OCI-LY3 (cell line): ENCODE data around the gene DDX18.
"Not testable (repeated sequence)": the region's sequence is repeated elsewhere in the genome, so short reads cannot be mapped to it uniquely, and the experiment has no call there.

Source experiments
- H2AFZ ChIP-seq: fragments of 200-600, 300-600 bp; shearing (Covaris generic); 2 replicates; pipeline ENCODE4 v1.6.0; 2014; ENCODE audit warnings: antibody characterized with exemption, low read depth, low read length
- H3K27ac ChIP-seq: fragments of 200-600, 300-600 bp; sonication (generic); 2 replicates; pipeline ENCODE4 v1.5.1; 2014; ENCODE audit warnings: mild to moderate bottlenecking, low read length, moderate library complexity, mixed read lengths
- H3K27me3 ChIP-seq: fragments of 200-600, 300-600 bp; sonication (generic); 2 replicates; pipeline ENCODE4 v1.6.1; 2014; ENCODE audit warnings: low read depth, low read length, mixed read lengths
- H3K36me3 ChIP-seq: fragments of 200-600, 300-600 bp; sonication (generic); replicated peaks from 2 replicates; pipeline ENCODE3; 2014; ENCODE audit warnings: low read depth, low read length, mixed read lengths
- H3K4me1 ChIP-seq: fragments of 300-600, 200-600 bp; sonication (generic); 2 replicates; pipeline ENCODE4 v1.6.1; 2014; ENCODE audit warnings: low read length, mixed read lengths
- H3K4me2 ChIP-seq: fragments of 200-600, 300-600 bp; sonication (generic); 2 replicates; pipeline ENCODE4 v1.6.1; 2014; ENCODE audit warnings: low read length, mixed read lengths
- H3K4me3 ChIP-seq: fragments of 300-600, 200-600 bp; sonication (generic); 2 replicates; pipeline ENCODE4 v1.5.1; 2014; ENCODE audit warnings: antibody characterized with exemption, mild to moderate bottlenecking, low read length, moderate library complexity
- H3K79me2 ChIP-seq: fragments of 300-600, 200-600 bp; shearing (Covaris generic); 2 replicates; pipeline ENCODE4 v1.6.1; 2014; ENCODE audit warnings: mild to moderate bottlenecking, low read length, mixed read lengths
- H3K9ac ChIP-seq: fragments of 300-600, 200-600 bp; shearing (Covaris generic); 2 replicates; pipeline ENCODE4 v1.6.0; 2014; ENCODE audit warnings: mild to moderate bottlenecking, low read length, moderate library complexity
- H3K9me3 ChIP-seq: fragments of 200-600, 300-600 bp; shearing (Covaris generic); 2 replicates; pipeline ENCODE4 v1.6.1; 2014; ENCODE audit warnings: low read length, mixed read lengths; ENCODE audit not compliant: insufficient read depth
- H4K20me1 ChIP-seq: fragments of 200-600, 300-600 bp; sonication (generic); 2 replicates; pipeline ENCODE4 v1.6.1; 2016; ENCODE audit warnings: low read length, mixed read lengths; ENCODE audit not compliant: insufficient read depth
- CTCF ChIP-seq: fragments of 200-600, 300-600 bp; sonication (generic); IDR thresholded peaks from 2 replicates; pipeline ENCODE4 v1.5.1; 2014; ENCODE audit warnings: antibody characterized with exemption, low read length, low read depth
- EZH2phosphoT487 ChIP-seq: fragments of 200-600 bp; shearing (Covaris generic); IDR thresholded peaks from 2 replicates; pipeline ENCODE4 v1.6.1; 2018; ENCODE audit warnings: antibody characterized with exemption, mixed run types, low read depth

Gene DDX18

GRCh38 chr2:117825437-117825836, 10.9 kb downstream of the DDX18 start:
- no peak overlapping the region for H2AFZ ChIP-seq
- no peaks in the 10 kb centered on the region for H3K27me3 ChIP-seq
- H3K9me3 ChIP-seq, result no peaks in the 10 kb centered on the region
- H3K27ac ChIP-seq, result no peak overlapping the region
- peaks cover 2% of the 10 kb centered on the region for H3K4me1 ChIP-seq
- TF ChIP-seq CTCF (no peak), EZH2phosphoT487 (no peak)
- no peaks in the 10 kb centered on the region for H4K20me1 ChIP-seq
- H3K36me3 ChIP-seq, result peaks cover 83% of the 10 kb centered on the region
- H3K79me2 ChIP-seq, result peaks cover under 1% of the 10 kb centered on the region; the same call in 1 of the 2 replicates
- H3K9ac ChIP-seq, result no peak overlapping the region
- no peak overlapping the region for H3K4me3 ChIP-seq
- H3K4me2 ChIP-seq, result no peak overlapping the region

- not testable (repeated sequence) for H3K9me3 ChIP-seq, H3K4me3 ChIP-seq, H3K27ac ChIP-seq, H3K27me3 ChIP-seq, H3K4me1 ChIP-seq, H3K9ac ChIP-seq, H2AFZ ChIP-seq, H3K4me2 ChIP-seq, H4K20me1 ChIP-seq, H3K79me2 ChIP-seq
- H3K36me3 ChIP-seq, result peaks cover 75% of the 10 kb centered on the region
Measured at GRCh38 chr2:117827464-117827863, 13.0 kb downstream of the DDX18 start.

DNA sequence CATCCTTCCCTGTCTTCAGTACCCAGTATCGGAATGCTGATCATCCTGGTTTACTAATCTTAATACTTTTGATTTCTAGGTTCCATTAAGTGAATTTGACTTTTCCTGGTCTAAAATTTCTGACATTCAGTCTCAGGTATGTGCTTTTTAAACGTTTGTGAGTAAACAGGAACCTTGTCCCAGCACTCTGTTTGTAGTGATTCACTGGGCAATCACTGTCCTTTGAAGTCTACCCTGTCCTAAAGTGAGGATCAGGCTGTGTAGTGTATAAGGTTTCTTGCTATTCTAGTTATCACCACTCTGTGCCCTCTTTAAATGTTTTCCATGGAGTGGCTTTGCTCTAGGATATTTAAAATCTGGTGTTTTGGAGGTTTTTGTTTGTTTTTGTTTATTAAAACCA, 14.4 kb downstream of the DDX18 start:
- Histone ChIP-seq H3K4me3 (no peak overlapping the region), H3K27me3 (no peaks in the 10 kb centered on the region), H3K4me1 (no peaks in the 10 kb centered on the region), H3K9ac (no peak overlapping the region), H3K27ac (no peak overlapping the region), H3K36me3 (peaks cover 75% of the 10 kb centered on the region), H2AFZ (no peak overlapping the region), H3K4me2 (no peak overlapping the region), H3K79me2 (no peaks in the 10 kb centered on the region), H3K9me3 (no peaks in the 10 kb centered on the region), H4K20me1 (no peaks in the 10 kb centered on the region)
- no peak for TF ChIP-seq CTCF
- TF ChIP-seq EZH2phosphoT487, result no peak

DNA sequence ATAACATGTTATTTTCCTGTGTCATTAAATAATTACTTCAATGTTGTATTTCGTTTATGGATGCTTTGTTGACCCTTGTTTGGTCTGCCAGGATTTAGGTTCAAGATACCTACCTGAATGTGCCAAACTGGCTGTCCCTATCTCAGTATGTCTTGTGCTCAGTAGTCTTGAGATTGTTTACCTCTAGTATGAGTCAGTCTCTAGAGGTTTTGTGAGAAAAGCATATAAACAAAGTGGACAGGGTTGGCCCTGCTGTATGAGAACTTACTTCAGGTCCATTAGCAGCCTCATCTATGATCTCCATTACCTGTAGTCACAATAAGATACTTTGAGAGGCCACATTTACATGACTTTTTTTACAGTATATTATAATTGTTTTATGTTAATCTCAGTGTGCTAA, 17.8 kb downstream of the DDX18 start:
- Histone ChIP-seq H3K9me3 (no peaks in the 10 kb centered on the region), H2AFZ (no peak overlapping the region), H3K79me2 (no peaks in the 10 kb centered on the region), H3K9ac (no peak overlapping the region), H3K27me3 (no peaks in the 10 kb centered on the region), H3K4me3 (no peak overlapping the region), H3K4me1 (no peaks in the 10 kb centered on the region), H3K36me3 (peaks cover 61% of the 10 kb centered on the region), H4K20me1 (no peaks in the 10 kb centered on the region), H3K4me2 (no peak overlapping the region), H3K27ac (no peak overlapping the region)
- no peak for TF ChIP-seq EZH2phosphoT487
- no peak for TF ChIP-seq CTCF
